Stimulated activated CD4-positive, alpha-beta T cell treated with anti-CD3 and anti-CD28 coated beads, Interleukin-12 subunit alpha, Interleukin-12 subunit beta, amount 100 ng/mL, for 24 hours (primary cell): Measurements from ENCODE around the gene ACTG2.
"Not testable (repeated sequence)": the region's sequence is repeated elsewhere in the genome, so short reads cannot be mapped to it uniquely, and the experiment has no call there.

Experiments
- DNase-seq, 2 experiments: peaks; one replicate each; pipeline ENCODE4 v3.0.0-alpha.2; 2020; ENCODE audit warnings: low read depth in 2 of 2

ACTG2 gene

GRCh38 chr2:73892631-73893329, at the start of gene ACTG2:
ACTG2 (plus strand) TSS chr2:73893008; CDS start chr2:73901312, 8,304 bp downstream.
- DNase-seq, result no peak

- DNase-seq, result no peak
These were observed 48.7 kb upstream of the ACTG2 start for GRCh38 chr2:73844087-73844486.

GRCh38 chr2:73850009-73850408, 42.8 kb upstream of the ACTG2 start:
- DNase-seq, result no peak

GRCh38 chr2:73851274-73851673, 41.5 kb upstream of the ACTG2 start:
- no peak for DNase-seq

GRCh38 chr2:73852020-73852419, 40.8 kb upstream of the ACTG2 start:
- no peak for DNase-seq

- no peak for DNase-seq
These were observed 37.3 kb upstream of the ACTG2 start for GRCh38 chr2:73855526-73855925.

- no peak for DNase-seq
These were observed 36.6 kb upstream of the ACTG2 start for GRCh38 chr2:73856214-73856613.

GRCh38 chr2:73859721-73860586, 32.9 kb upstream of the ACTG2 start:
- DNase-seq, result peak in 1 of 2 experiments; percentile 12

- no peak for DNase-seq
These were observed 29.8 kb upstream of the ACTG2 start for GRCh38 chr2:73862987-73863386.

- DNase-seq, result no peak
These were observed 24.4 kb upstream of the ACTG2 start for GRCh38 chr2:73868204-73868978.

- DNase-seq, result no peak
These were observed 22.7 kb upstream of the ACTG2 start for GRCh38 chr2:73870084-73870483.

- DNase-seq, result no peak
These were observed 15.6 kb upstream of the ACTG2 start for GRCh38 chr2:73877071-73877802.

GRCh38 chr2:73877984-73878383, 14.8 kb upstream of the ACTG2 start:
- not testable (repeated sequence) for DNase-seq

- no peak for DNase-seq
These were observed 7.4 kb upstream of the ACTG2 start for GRCh38 chr2:73885406-73885805.

- DNase-seq, result peak in 1 of 2 experiments; percentile 61
These were observed 6.5 kb upstream of the ACTG2 start for GRCh38 chr2:73886357-73886756.

- DNase-seq, result not testable (repeated sequence)
These were observed 5.0 kb upstream of the ACTG2 start for GRCh38 chr2:73887596-73888353.

- no peak for DNase-seq
These were observed 4.4 kb upstream of the ACTG2 start for GRCh38 chr2:73888388-73888787.

GRCh38 chr2:73889206-73889605, 3.6 kb upstream of the ACTG2 start:
- DNase-seq, result no peak

- DNase-seq, result no peak
These were observed 2.3 kb upstream of the ACTG2 start for GRCh38 chr2:73890301-73891092.
